PC-9 (cell line): ENCODE data around the gene HOMER2. TPM values are rescaled to one million over a fixed set of nuclear protein-coding genes. Genes with fewer than 3 reads are reported as not detected.

ENCODE experiments used
- BruUV-seq: library from RNA; stranded (reverse); fragments of 400-500 nt; replicated peaks from 2 replicates; lab custom pipeline; 2021; lab: Mats Ljungman, UMichigan
- CTCF ChIA-PET: fragments of 300-600 bp; sonication (Branson Sonifier 250); formaldehyde crosslinking; loops from one replicate; lab custom pipeline; 2022; ENCODE audit warnings: antibody characterized with exemption; lab: Charles Lee
- POLR2A ChIA-PET: fragments of 300-600 bp; sonication (Branson Sonifier 250); formaldehyde crosslinking; loops from one replicate; lab custom pipeline; 2022; ENCODE audit warnings: antibody characterized with exemption; ENCODE audit not compliant: unreplicated experiment; lab: Charles Lee
- DNase-seq, 2 experiments: peaks; one replicate each; pipeline versions ENCODE4 v3.0.0 to v3.0.0-alpha.2; 2015 to 2022; ENCODE audit warnings: mixed read lengths in 1 of 2
- H2AFZ ChIP-seq: fragments of 200-600 bp; sonication (generic); 2 replicates; pipeline ENCODE4 v1.8.1; 2017; ENCODE audit warnings: antibody characterized with exemption
- H3F3A ChIP-seq: fragments of 200-600 bp; sonication (generic); 2 replicates; pipeline ENCODE4 v1.8.1; 2017; ENCODE audit warnings: antibody characterized with exemption, mild to moderate bottlenecking, low read depth; ENCODE audit not compliant: insufficient read depth
- H3K27ac ChIP-seq: fragments of 200-600 bp; sonication (generic); 2 replicates; pipeline ENCODE4 v1.6.1; 2016; ENCODE audit warnings: mixed run types
- H3K27me3 ChIP-seq: fragments of 200-600 bp; sonication (generic); 2 replicates; pipeline ENCODE4 v1.6.1; 2016; ENCODE audit warnings: low read depth, mixed run types; ENCODE audit not compliant: insufficient read depth
- H3K36me3 ChIP-seq: fragments of 200-600 bp; sonication (generic); 2 replicates; pipeline ENCODE4 v1.6.1; 2016; ENCODE audit warnings: low read depth, mixed run types
- H3K4me1 ChIP-seq: fragments of 200-600 bp; sonication (generic); replicated peaks from 2 replicates; pipeline ENCODE4 v1.6.1; 2016; ENCODE audit warnings: mixed run types; ENCODE audit not compliant: insufficient read depth
- H3K4me2 ChIP-seq: fragments of 200-600 bp; sonication (generic); 2 replicates; pipeline ENCODE4 v1.6.1; 2017; ENCODE audit warnings: mixed run types
- H3K4me3 ChIP-seq: fragments of 200-600 bp; sonication (generic); 2 replicates; pipeline ENCODE4 v1.6.1; 2016; ENCODE audit warnings: mixed run types
- H3K79me2 ChIP-seq: fragments of 200-600 bp; sonication (generic); 2 replicates; pipeline ENCODE4 v1.6.1; 2017; ENCODE audit warnings: low read depth, mixed run types
- H3K9me2 ChIP-seq: fragments of 200-600 bp; sonication (generic); 2 replicates; pipeline ENCODE4 v1.8.1; 2017; ENCODE audit warnings: mild to moderate bottlenecking; ENCODE audit not compliant: insufficient read depth
- H3K9me3 ChIP-seq: fragments of 200-600 bp; sonication (generic); 2 replicates; pipeline ENCODE4 v1.8.1; 2016; ENCODE audit warnings: low read depth; ENCODE audit not compliant: insufficient read depth
- H4K20me1 ChIP-seq: fragments of 200-600 bp; sonication (generic); 2 replicates; pipeline ENCODE4 v1.8.1; 2017; ENCODE audit not compliant: insufficient read depth
- CTCF ChIP-seq: fragments of 200-600 bp; sonication (generic); conservative IDR thresholded peaks from 2 replicates; pipeline ENCODE4 v1.6.1; 2017; ENCODE audit warnings: mixed run types, antibody characterized with exemption, mild to moderate bottlenecking, moderate library complexity
- EZH2 ChIP-seq: fragments of 200-600 bp; sonication (generic); IDR thresholded peaks from 2 replicates; pipeline ENCODE4 v1.8.0; 2017; ENCODE audit warnings: antibody characterized with exemption, low read depth
- intact Hi-C: fragments of 100-400 bp; cut with micrococcal nuclease; formaldehyde crosslinking; loops from one replicate; pipeline ENCODE4 v1.10.0; 2022; ENCODE audit not compliant: unreplicated experiment
- total RNA-seq: library from RNA; stranded (reverse); gene quantifications from 2 replicates; pipeline ENCODE4 v1.2.3, GENCODE V29; 2021

HOMER2 gene
- total RNA-seq, 1 experiment from 2014 or later, result 15.1 TPM

- no peaks in the 10 kb centered on the region for H3K36me3 ChIP-seq
- CTCF ChIA-PET, result no interaction called here
- TF ChIP-seq EZH2 (no peak), CTCF (no peak)
- POLR2A ChIA-PET, result interaction anchor here (0.6 kb wide), 1 partner anchor 387 kb away, joined by 4 read pairs; no protein-coding TSS in a partner anchor
- no TSS peak for BruUV-seq
- no peaks in the 10 kb centered on the region for H4K20me1 ChIP-seq
- H3K27ac ChIP-seq, result no peak overlapping the region
- H3K4me3 ChIP-seq, result no peak overlapping the region
- H3K79me2 ChIP-seq, result no peaks in the 10 kb centered on the region
- no peak overlapping the region for H3K4me2 ChIP-seq
- DNase-seq, result no peak
- no peak overlapping the region for H2AFZ ChIP-seq
- H3F3A ChIP-seq, result no peaks in the 10 kb centered on the region
- H3K9me2 ChIP-seq, result no peaks in the 10 kb centered on the region
- no peaks in the 10 kb centered on the region for H3K9me3 ChIP-seq
- no peaks in the 10 kb centered on the region for H3K4me1 ChIP-seq
- intact Hi-C loops, result no loop called here
- no peaks in the 10 kb centered on the region for H3K27me3 ChIP-seq
Measured at GRCh38 chr15:82922737-82923136, 29.8 kb downstream of the HOMER2 start.

GRCh38 chr15:82921939-82922338 lies 30.6 kb downstream of the HOMER2 start:
- TF ChIP-seq CTCF (no peak), EZH2 (no peak)
- DNase-seq, result no peak
- no peaks in the 10 kb centered on the region for H3F3A ChIP-seq
- no peaks in the 10 kb centered on the region for H3K4me1 ChIP-seq
- H3K36me3 ChIP-seq, result no peaks in the 10 kb centered on the region
- CTCF ChIA-PET, result no interaction called here
- BruUV-seq, result no TSS peak
- H2AFZ ChIP-seq, result no peak overlapping the region
- H3K27ac ChIP-seq, result no peak overlapping the region
- H3K9me3 ChIP-seq, result no peaks in the 10 kb centered on the region
- no peaks in the 10 kb centered on the region for H3K79me2 ChIP-seq
- H3K9me2 ChIP-seq, result no peaks in the 10 kb centered on the region
- POLR2A ChIA-PET, result no interaction called here
- no peaks in the 10 kb centered on the region for H3K27me3 ChIP-seq
- intact Hi-C loops, result no loop called here
- no peaks in the 10 kb centered on the region for H4K20me1 ChIP-seq
- H3K4me2 ChIP-seq, result no peak overlapping the region
- H3K4me3 ChIP-seq, result no peak overlapping the region

- no peak for DNase-seq
- H3K79me2 ChIP-seq, result no peaks in the 10 kb centered on the region
- H3K27me3 ChIP-seq, result no peaks in the 10 kb centered on the region
- BruUV-seq, result no TSS peak
- CTCF ChIA-PET, result no interaction called here
- no peak overlapping the region for H3K4me2 ChIP-seq
- no peak overlapping the region for H3K4me3 ChIP-seq
- no peaks in the 10 kb centered on the region for H3K4me1 ChIP-seq
- TF ChIP-seq CTCF (no peak), EZH2 (no peak)
- POLR2A ChIA-PET, result no interaction called here
- no peaks in the 10 kb centered on the region for H3K9me3 ChIP-seq
- no peak overlapping the region for H3K27ac ChIP-seq
- no peaks in the 10 kb centered on the region for H3F3A ChIP-seq
- H2AFZ ChIP-seq, result no peak overlapping the region
- no peaks in the 10 kb centered on the region for H4K20me1 ChIP-seq
- H3K36me3 ChIP-seq, result no peaks in the 10 kb centered on the region
- intact Hi-C loops, result no loop called here
- H3K9me2 ChIP-seq, result no peaks in the 10 kb centered on the region
Measured at GRCh38 chr15:82921242-82921641, 31.3 kb downstream of the HOMER2 start.
